Testis (tissue), 3 donors: Measurements from ENCODE around the gene PGAP1. TPM values are rescaled to one million over a fixed set of nuclear protein-coding genes. Genes with fewer than 3 reads are reported as not detected.

Source experiments
- DNase-seq: peaks from one replicate; pipeline ENCODE4 v3.0.0-alpha.2; 2019
- H3K27ac ChIP-seq, 2 donors: fragments of 200-600 bp; sonication (generic); one replicate each; pipeline ENCODE4 v1.5.1; 2019
- H3K27me3 ChIP-seq: fragments of 200-600 bp; sonication (generic); one replicate; pipeline ENCODE4 v1.5.1; 2019
- H3K36me3 ChIP-seq: fragments of 200-600 bp; sonication (generic); one replicate; pipeline ENCODE4 v1.5.1; 2017; ENCODE audit warnings: low read depth; ENCODE audit errors: missing control alignments
- H3K4me1 ChIP-seq: fragments of 200-600 bp; sonication (generic); one replicate; pipeline ENCODE4 v1.5.1; 2019
- H3K4me3 ChIP-seq, 2 donors: fragments of 200-600 bp; sonication (generic); one replicate each; pipeline ENCODE4 v1.5.1; 2017 to 2019
- H3K9me3 ChIP-seq: fragments of 200-600 bp; sonication (generic); one replicate; pipeline ENCODE4 v1.5.1; 2017
- POLR2A ChIP-seq: fragments of 450-650 bp; IDR thresholded peaks from one replicate; pipeline ENCODE4 v1.6.1; 2017; ENCODE audit warnings: antibody characterized with exemption, mild to moderate bottlenecking, moderate library complexity
- WGBS, 2 donors: methylation state at CpG; one replicate each; pipeline ENCODE4 v1.1.5; 2018; 5-methylcytosine and 5-hydroxymethylcytosine counted together
- intact Hi-C: fragments of 100-400 bp; cut with DNase I; formaldehyde crosslinking; loops from one replicate; pipeline ENCODE4 v1.15.1; 2023; ENCODE audit warnings: low total_unique reads
- polyA plus RNA-seq: library from polyadenylated mRNA; stranded (reverse); fragments of 350-450 nt; fragmentation: Illumina TruSeq; extraction: RNeasy Lipid Tissue Mini Kit (QIAGEN cat#74804); gene quantifications from one replicate; pipeline ENCODE4 v1.2.3, GENCODE V29; 2014; ENCODE audit warnings: low read depth, low replicate concordance; ENCODE audit not compliant: insufficient read depth
- total RNA-seq, 2 donors: library from RNA; depleted of rRNA; stranded (reverse); fragments of >200 nt; gene quantifications; one replicate each; pipeline ENCODE4 v1.2.3, GENCODE V29; 2016
- TF ChIP-seq, protein P1 (sequence below), 3 experiments: fragments of 450-650 bp in 2 of 3; fragments of 200-600 bp in 1 of 3; sonication (generic) in 1 of 3; IDR thresholded peaks; one replicate each; pipeline ENCODE4 v1.5.1; 2016 to 2019; ENCODE audit warnings: antibody characterized with exemption in 3 of 3, mild to moderate bottlenecking in 2 of 3, moderate library complexity in 1 of 3

The PGAP1 gene
- total and polyA plus RNA-seq, 3 donors from 2014 or later = 6.7 to 10.9 (median 7.7) TPM

- 79 to 98% methylated on average over 2 of the region's 2 CpGs for WGBS, 2 donors
- no peaks in the 10 kb centered on the region for H3K27me3 ChIP-seq
- no peak for DNase-seq
- intact Hi-C loops = no loop called here
- no peaks in the 10 kb centered on the region for H3K9me3 ChIP-seq
- H3K4me1 ChIP-seq = no peaks in the 10 kb centered on the region
- H3K4me3 ChIP-seq = no peak overlapping the region
- no peaks in the 10 kb centered on the region for H3K36me3 ChIP-seq
- no peak for TF ChIP-seq POLR2A
- TF ChIP-seq, protein P1, sequence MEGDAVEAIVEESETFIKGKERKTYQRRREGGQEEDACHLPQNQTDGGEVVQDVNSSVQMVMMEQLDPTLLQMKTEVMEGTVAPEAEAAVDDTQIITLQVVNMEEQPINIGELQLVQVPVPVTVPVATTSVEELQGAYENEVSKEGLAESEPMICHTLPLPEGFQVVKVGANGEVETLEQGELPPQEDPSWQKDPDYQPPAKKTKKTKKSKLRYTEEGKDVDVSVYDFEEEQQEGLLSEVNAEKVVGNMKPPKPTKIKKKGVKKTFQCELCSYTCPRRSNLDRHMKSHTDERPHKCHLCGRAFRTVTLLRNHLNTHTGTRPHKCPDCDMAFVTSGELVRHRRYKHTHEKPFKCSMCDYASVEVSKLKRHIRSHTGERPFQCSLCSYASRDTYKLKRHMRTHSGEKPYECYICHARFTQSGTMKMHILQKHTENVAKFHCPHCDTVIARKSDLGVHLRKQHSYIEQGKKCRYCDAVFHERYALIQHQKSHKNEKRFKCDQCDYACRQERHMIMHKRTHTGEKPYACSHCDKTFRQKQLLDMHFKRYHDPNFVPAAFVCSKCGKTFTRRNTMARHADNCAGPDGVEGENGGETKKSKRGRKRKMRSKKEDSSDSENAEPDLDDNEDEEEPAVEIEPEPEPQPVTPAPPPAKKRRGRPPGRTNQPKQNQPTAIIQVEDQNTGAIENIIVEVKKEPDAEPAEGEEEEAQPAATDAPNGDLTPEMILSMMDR (IDR thresholded peaks at IDR 0.05) = no peak
- H3K27ac ChIP-seq = no peak overlapping the region
These were observed 32.8 kb upstream of the PGAP1 start for GRCh38 chr2:196959281-196959680.

GRCh38 chr2:196957881-196958525 is 31.5 kb upstream of the PGAP1 start:
- WGBS, 2 donors = 88 to 100% methylated on average over 1 of the region's 1 CpG
- DNase-seq = no peak
- no peaks in the 10 kb centered on the region for H3K4me1 ChIP-seq
- H3K9me3 ChIP-seq = no peaks in the 10 kb centered on the region
- intact Hi-C loops = no loop called here
- H3K27me3 ChIP-seq = no peaks in the 10 kb centered on the region
- TF ChIP-seq, protein P1 (IDR thresholded peaks at IDR 0.05) = no peak
- TF ChIP-seq POLR2A = no peak
- H3K27ac ChIP-seq = no peak overlapping the region
- no peaks in the 10 kb centered on the region for H3K36me3 ChIP-seq
- H3K4me3 ChIP-seq = no peak overlapping the region

DNA sequence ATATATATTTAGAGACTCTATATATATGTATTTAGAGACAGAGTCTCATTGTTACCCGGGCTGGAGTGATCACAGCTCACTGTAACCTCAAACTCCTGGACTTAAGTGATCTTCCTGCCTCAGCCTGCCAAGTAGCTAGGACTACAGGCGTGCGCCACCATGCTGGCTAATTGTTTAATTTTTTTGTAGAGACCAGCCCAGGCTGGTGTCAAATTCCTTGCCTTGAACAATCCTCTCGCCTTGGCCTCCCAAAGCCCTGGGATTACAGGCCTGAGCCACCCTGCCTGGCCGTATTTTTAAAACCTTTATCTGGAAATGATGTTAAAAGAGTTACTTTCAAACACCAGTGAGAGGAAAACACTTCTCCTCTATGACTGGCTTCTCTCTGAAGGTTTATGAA is 30.9 kb upstream of the PGAP1 start:
- WGBS, 2 donors = 87 to 90% methylated on average over 5 of the region's 5 CpGs
- Histone ChIP-seq H3K9me3 (no peaks in the 10 kb centered on the region), H3K4me3 (no peak overlapping the region), H3K4me1 (no peaks in the 10 kb centered on the region), H3K27me3 (no peaks in the 10 kb centered on the region), H3K27ac (no peak overlapping the region), H3K36me3 (no peaks in the 10 kb centered on the region)
- no peak for TF ChIP-seq POLR2A
- TF ChIP-seq, protein P1 (IDR thresholded peaks at IDR 0.05) = no peak
- intact Hi-C loops = no loop called here
- DNase-seq = no peak

GRCh38 chr2:196956069-196956468 is 29.6 kb upstream of the PGAP1 start:
- no peaks in the 10 kb centered on the region for H3K9me3 ChIP-seq
- intact Hi-C loops = no loop called here
- no peak overlapping the region for H3K27ac ChIP-seq
- no peaks in the 10 kb centered on the region for H3K4me1 ChIP-seq
- no peak for DNase-seq
- no peaks in the 10 kb centered on the region for H3K27me3 ChIP-seq
- 71 to 76% methylated on average over 6 of the region's 6 CpGs for WGBS, 2 donors
- TF ChIP-seq, protein P1 (IDR thresholded peaks at IDR 0.05) = no peak
- TF ChIP-seq POLR2A = no peak
- no peaks in the 10 kb centered on the region for H3K36me3 ChIP-seq
- H3K4me3 ChIP-seq = no peak overlapping the region

DNA sequence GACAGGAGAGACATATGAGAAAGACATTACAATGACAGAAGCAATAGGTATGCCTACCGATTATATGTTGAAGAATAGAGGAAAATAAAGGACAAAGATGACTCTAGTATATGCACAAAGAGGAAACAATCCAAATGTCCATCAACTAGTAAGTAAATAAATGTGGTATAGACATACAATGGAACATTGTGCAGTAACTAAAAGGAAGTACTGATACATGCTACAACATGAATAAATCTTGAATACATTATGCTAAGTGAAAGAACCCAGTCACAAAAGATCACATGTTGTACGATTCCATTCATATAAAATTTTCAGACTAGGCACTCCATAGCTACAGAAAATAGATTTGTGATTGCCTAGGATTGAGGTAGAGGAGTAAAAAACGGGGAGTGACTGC is 28.5 kb upstream of the PGAP1 start:
- no peaks in the 10 kb centered on the region for H3K36me3 ChIP-seq
- TF ChIP-seq, protein P1 (IDR thresholded peaks at IDR 0.05) = no peak
- TF ChIP-seq POLR2A = no peak
- H3K27me3 ChIP-seq = no peaks in the 10 kb centered on the region
- DNase-seq = no peak
- H3K4me1 ChIP-seq = no peaks in the 10 kb centered on the region
- H3K4me3 ChIP-seq = no peak overlapping the region
- H3K27ac ChIP-seq = no peak overlapping the region
- no peaks in the 10 kb centered on the region for H3K9me3 ChIP-seq
- 82 to 86% methylated on average over 3 of the region's 3 CpGs for WGBS, 2 donors
- intact Hi-C loops = no loop called here
